GM19193 (cell line): Measurements from ENCODE around the gene KIF18B.

ENCODE experiments used
- POLR2A ChIP-seq: IDR thresholded peaks from 4 replicates; pipeline ENCODE4 v1.6.1; 2011; ENCODE audit not compliant: insufficient read depth, insufficient read length; ENCODE audit errors: extremely low read depth

Gene KIF18B

GRCh38 chr17:44910231-44911106 is 37.1 kb downstream of the KIF18B start:
- TF ChIP-seq POLR2A = no peak

DNA sequence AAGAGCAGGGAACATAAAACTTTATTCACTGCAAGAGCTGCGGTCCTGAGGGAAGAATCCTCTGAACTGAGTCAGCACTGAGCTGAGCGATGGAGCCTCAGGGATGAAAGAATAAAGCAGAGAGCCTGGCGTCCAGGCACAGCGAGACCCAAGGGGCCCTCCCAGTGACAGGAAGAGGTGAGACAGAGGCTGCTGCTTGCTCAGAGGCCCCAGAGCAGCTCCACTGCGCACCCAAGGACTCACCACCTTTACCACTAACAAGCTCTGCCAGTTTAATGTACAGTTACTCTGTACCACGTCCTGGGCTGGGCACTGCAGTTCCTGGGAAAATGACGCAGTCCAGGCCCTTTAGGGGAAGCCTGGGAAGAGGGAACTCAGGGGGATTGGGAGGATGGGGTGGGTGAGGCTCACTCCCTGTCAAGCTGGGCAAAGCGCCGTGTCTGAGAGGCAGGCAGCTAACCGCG is 37.9 kb downstream of the KIF18B start:
- TF ChIP-seq POLR2A = no peak

DNA sequence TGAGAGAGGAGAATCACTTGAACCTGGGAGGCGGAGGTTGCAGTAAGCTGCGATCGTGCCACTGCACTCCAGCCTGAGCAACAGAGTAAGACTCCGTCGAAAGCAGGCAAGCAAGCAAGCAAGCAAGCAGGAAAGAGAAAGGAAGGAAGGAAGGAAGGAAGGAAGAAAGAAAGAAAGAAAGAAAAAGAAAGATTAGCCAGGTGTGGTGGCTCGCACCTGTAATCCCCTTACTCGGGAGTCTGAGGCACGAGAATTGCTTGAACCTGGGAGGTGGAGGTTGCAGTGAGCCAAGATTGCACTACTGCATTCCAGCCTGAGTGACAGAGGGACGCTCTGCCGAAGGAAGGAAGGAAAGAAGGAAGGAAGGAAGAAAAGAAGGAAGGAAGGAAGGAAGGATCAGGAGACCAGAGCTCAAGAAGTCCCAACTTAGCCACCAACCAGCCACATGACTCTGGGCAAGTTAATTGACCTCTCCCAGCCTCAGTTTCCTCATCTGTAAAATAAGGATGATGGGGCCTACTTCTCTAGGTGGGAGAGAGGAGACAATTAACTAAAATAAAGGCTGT is 38.7 kb downstream of the KIF18B start:
- TF ChIP-seq POLR2A = no peak

DNA sequence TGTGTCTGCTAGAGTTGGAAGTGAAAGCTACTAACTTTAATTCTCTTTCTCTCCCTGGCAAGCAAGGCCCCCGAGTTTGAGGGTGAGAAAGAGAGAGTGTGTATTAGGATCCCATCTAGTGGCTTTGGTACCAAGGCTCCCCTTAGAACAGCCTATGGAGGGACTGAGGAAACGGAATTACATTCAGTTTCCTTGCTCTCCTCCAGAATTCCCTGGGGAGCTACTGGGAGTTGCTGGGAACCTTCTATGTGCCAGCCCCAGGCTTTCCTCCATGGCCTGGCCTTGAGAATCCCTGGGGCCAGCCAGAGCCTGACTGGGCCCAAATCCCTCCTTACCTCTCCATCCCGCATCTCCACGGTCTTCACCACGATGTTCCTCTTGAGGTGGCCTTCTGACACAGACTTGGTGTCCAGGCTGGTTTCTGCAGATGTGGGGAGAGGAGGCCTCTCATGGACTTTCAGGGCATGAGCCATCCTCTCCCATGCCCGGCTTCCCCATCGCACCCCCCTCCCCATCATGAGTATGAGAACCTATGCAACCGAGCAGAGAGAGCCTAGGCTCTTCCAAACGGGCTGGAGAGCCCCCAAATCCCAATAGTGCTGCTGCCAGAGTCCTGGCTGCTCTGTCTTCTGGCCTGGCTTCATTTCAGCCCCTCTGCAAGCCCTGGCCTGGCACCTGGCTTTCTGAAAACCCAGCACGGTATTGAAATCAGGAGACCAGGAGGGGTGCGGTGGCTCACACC is 39.7 kb downstream of the KIF18B start:
- TF ChIP-seq POLR2A = no peak

DNA sequence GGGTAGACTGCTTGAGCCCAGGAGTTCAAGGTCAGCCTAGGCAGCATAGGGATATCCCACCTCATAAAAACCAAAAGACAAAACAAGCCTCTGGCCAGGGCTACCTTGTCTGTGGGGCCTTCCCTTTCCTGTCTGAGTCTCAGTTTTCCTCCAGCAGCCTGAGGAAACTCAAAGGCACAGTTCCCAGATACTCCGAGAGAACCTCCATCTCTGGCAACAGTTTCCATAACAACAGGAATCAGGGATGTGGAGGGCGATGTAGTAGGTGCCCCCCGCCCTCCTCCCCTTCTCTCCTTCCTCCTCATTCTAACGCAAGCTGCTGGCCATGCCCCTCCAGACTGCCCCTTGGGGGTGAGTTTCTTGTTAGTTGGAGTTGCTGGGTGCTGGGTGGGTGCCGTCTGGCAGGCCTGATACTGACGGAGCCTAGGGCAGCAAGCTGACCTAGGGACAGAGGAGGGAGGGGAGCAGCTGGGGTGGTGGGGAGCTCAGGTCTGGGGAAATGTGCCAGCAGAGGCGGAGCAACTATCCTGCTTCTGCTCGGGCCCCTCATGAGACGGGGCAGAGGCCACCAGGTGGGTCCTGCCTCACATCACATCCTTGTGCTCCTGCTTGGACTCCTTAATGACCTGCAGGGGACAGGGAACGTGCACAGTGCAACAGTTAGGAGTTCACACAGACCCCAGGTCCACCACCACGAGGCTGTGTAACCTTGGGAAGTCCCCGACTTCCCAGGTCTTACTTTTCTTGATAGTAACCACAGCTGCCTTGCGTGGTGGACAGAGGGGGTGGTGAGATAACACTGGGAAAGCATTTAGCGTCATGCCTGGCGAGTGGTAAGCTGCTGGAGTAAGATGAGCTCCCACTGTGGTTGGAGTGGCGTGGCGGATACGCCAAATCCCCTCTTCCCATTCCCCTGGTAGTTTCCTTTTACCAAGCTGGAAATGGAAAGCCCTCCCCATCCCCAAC is 40.5 kb downstream of the KIF18B start:
- TF ChIP-seq POLR2A = no peak

DNA sequence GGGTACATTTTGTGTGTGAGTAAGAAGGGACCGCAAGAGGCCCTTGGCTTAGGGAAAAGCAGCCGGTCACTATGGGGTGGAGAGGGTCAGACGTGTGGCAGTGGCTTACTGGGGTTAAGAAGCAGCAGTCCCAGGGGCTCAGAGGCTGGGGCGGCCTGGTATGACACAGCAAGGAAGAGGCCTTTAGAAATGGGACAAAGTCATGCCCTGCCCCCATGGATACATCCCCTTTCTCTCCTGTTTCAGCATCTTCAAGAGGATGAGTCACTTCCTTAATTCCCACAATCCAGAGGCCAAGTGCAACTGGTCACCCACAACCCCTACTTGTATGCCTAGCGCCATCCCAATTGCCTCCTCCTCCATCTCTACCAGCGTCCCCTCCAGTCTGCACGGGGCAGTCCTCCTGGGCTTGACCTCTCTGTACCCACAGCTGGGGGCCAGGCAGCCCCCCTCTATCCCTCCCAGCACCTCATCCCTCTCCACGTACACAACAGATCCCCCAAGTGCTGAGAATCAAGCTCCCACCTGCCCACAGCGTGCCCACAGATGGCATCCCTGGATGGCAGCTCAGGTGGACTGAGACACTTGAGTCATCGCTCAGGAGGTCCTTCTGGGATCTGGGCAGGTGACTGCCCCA is 41.4 kb downstream of the KIF18B start:
- TF ChIP-seq POLR2A = no peak

GRCh38 chr17:44905006-44906000 is 42.3 kb downstream of the KIF18B start:
- no peak for TF ChIP-seq POLR2A

DNA sequence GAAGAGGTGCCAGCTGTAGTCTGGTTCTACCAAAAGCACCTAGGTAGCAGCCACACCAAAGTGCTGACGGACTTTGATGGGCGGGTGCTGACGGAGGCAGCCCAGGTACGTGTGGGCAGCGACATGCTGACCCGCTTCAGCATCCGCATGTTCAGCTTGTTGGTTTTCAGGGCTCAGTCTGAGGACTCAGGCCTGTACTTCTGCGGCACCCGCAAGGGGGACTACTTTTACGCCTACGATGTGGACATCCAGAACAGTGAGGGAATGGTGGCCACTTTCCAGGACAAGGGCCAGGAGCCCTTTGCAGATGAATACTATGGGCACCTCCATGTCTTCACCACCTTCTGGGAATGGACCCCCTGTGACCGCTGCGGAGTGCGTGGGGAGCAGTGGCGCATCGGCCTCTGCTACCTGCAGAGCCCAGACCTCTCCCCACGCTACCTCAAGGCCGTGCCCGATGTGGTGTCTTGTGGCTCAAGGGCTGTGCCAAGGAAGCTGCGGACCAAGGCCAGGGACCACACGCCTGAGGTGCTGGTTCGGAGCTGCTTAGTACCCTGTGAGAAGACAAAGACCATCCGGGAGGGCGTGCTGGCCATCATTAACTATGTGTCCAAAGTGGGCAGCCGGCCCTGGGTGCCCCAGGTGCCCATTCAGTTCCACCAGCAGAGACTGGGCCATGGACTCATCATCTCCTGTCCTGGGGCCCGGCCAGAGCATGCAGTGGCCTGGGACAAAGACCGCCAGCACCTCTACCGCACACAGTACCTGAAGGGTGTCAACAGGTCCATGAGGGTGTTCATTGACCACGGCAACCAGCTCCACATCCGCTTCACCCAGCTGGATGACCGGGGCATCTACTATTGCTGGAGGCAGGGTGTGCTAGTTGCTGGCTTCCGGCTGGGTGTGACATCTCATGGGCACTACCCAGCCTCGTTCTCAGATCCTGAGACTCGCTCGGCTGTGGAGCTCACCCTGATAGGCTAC is 43.3 kb downstream of the KIF18B start:
- TF ChIP-seq POLR2A = no peak

DNA sequence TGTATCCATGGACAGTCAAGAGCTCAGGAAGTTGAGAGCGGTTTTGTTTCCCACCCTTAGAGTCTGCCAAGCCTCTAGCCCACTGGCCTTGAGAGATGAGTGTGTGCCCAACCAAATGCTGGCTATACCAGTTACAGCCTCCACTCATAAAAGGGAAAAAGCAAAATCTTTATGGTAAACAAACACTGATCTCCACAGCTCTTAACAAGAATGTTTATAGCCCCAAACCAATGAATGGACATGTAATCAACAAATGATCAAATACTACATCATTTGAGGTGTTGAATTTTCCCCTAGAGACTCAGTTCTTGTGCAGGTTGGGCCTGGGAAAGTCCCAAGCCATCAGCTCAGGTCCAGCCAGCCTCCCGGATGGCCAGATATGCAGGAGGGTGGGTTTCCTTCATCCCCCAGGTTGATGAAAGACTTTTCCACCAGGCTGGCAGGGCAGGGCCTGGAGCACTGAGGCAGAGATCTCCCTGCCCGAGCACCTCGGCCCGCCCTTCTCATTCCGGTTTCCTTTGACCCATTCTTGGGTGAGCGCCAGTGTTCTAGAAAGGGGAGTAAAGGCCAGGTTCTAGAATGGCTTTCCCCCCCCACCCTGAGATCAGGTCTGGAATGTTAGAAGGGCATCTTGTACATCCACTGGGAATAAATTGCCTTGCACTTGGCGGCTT is 44.4 kb downstream of the KIF18B start:
- TF ChIP-seq POLR2A = no peak

- TF ChIP-seq POLR2A = no peak
Measured at GRCh38 chr17:44902135-44902760, 45.3 kb downstream of the KIF18B start.
